NCI-H2107 (cell line): ENCODE results near the gene WFDC6.
"Not testable (repeated sequence)": the region's sequence is repeated elsewhere in the genome, so short reads cannot be mapped to it uniquely, and the experiment has no call there.

Experiments used
- DNase-seq: peaks from one replicate; lab custom pipeline; 2025; lab: John Stamatoyannopoulos, UW

WFDC6 gene

DNA sequence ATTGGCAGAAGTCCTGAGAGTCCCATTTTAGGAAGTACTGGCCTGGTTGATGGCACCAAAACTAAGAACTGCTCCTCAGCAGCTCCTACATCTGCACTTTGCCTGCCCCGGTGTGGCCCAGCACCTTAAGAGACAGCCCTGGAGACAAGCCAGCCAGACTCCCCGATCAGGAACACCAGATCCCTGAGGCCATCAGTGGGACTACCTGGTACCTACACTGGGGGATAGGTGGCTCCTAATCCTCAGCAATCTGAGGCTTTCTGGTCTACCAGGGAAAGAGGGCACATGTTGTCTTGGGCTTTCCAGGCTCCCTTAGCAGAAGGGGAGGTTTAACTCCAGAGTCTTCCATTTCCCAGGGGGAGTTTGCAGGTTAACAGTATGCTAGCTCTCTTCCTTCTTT is at the start of gene WFDC6:
Gene WFDC6 (minus strand): TSS at position 101 of the 400 bp plus-strand sequence. CDS start 75 bp downstream, at position 26.
- no peak for DNase-seq

DNA sequence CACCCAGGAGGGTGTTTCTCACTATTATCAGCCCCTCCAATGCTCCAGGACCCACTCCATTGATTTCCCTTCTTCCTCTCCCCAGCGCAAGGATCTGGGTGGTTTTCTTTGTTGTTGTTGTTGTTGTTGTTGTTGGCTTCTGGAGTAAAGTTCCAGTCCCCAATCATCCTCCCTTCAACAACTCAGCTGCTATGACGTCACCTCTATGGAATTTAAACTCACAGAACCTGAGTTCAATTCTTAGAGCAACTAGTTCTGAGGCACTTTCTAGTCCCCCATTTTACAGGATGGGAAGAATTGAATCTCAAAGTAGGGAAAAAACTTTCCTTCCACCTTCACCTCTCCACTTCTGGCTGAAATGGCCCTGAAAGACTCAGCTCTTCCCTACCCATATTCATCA is 49.5 kb upstream of the WFDC6 start:
- DNase-seq: no peak

DNA sequence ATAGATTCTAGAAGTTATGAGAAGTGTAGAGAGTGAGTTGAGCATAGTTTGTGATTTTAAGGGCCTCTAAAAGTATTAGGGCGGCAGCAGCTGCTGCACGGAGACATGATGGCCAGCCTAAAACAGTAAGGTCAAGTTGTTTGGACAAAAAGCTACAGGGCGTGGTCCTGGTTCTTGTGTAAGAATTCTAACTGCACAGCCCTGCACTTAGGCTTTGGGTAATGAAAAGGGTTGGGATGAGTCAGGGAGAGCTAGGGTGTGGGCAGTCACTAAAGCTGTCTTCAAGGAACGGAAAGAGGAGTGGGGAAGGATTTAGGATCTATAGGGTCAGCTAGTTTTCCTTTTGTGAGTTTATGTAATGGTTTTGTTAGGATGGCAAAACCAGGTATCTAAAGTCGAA is 46.7 kb upstream of the WFDC6 start:
- DNase-seq: not testable (repeated sequence)

DNA sequence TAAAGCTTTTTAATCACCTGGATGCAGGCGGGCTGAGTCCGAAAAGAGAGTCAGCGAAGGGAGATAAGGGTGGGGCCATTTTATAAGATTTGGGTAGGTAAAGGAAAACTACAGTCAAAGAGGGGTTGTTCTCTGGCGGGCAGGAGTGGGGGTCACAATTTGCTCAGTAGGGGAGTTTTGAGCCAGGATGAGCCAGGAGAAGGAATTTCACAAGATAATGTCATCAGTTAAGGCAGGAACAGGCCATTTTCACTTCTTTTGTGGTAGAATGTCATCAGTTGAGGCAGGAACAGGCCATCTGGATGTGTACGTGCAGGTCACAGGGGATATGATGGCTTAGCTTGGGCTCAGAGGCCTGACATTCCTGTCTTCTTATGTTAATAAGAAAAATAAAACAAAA is 45.0 kb upstream of the WFDC6 start:
- DNase-seq: not testable (repeated sequence)

DNA sequence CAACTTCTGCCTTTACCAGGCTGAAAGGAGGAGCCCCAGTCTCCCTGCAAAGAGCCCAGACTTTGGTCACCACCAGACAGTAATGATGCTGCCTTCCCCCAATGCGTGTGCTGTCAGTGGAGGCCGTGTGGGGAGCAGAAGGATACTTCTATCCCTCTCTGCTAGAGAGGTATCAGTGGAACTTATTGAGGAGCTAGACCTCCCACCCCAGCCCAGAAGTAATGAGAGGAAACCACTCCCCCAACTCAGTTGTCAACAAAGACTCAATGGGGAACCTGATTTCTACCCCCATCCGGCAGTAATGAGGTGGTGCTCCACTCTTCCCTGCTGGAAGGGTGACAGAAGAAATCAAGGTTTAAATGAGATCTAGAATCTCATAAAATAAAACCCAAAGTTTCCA is 44.2 kb upstream of the WFDC6 start:
- DNase-seq: no peak

DNA sequence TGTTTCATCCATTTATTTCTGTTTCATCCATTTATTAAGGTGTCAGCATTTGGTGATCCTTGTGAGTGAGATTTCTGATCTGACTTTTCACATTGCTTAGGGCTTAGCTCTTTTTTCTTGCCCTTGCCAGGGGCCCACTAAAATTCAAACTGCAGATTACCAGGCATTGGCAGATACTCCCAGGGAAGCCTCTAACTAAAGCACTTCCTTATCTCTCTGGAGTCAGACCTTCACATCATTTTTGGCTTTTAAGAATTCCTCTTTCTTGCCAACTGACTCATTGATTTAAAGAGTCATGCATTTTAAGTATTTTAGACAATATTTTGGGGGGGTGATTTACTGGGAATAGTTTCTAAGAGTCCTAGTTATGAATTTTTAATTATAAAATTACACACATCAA is 42.4 kb upstream of the WFDC6 start:
- no peak for DNase-seq

DNA sequence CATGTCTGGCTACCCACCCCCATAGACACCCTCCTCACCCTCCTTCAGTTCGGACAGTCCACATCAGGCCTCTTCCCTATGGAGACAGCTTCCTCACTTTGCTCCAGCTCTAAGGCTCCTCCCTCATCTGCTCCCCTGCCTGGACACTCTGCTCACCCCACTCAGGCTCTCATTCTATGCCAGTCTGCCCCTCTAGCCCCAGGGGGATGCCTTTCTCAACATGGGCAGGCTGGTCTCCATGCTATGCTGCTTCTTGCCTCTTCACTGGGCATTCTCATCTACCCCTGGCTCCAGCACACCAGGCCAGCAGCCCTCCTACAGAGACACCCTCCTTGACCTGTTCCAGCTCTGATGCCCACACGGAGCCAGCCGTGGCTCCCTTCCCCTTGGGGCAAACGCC is 39.9 kb upstream of the WFDC6 start, which contains the start of gene WFDC8:
Gene WFDC8 (minus strand): TSS at position 101 of the 400 bp plus-strand sequence. CDS start 37 bp downstream, at position 64.
- no peak for DNase-seq

DNA sequence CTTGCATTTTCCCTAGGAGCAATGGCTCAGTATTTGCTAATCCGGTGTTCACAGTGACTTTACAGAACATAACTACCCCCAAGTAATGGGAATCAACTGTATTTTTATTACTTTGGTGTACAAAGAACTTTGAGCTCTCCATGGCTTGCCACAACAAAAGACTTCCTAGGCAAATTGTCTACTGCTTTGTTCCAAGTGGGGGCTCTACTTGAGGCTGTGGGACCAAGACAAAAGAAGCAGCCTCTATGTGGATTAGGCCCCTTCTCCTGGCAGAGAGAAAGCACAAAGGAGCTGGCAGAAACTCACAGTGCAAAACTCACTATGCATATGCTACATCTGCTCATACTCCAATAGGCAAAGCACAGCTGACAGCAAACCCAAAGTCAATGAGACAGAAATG is 38.9 kb upstream of the WFDC6 start:
- no peak for DNase-seq

DNA sequence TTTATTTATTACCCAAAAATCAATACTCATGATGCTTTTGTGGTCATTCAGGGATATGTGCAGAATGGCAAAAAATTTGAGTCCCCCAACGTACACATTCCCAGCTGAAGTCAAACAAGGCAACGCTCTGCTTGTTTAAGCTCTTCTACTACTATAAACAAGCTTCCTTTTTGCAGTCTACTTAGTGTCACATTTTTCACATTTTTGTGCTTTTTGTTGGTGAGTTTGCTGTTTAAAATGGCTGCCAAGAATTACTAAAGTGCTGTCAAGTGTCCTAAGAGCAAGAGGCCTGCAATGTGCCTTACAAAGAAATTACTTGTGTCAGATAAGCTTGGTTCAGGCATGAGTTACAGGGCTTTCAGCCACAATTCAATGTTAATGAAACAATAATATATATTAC is 37.7 kb upstream of the WFDC6 start:
- no peak for DNase-seq

DNA sequence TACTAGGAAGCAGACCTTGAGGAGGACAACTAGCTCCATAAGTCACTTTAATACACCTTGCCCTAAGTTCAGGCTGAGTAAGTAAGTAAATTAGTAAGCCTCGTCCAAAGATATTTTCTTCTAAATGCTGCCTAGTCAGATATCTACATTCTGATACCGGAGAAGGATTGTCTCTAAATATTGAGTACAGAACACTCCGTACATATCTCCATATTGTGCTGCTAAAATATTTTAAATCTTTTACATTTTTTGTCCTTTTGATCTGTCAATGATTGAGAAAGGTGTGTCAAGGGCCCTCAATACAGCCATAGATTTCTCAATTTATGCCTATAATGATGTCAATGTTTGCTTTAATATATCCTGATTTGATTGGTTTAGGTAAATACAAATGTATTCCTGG is 36.6 kb upstream of the WFDC6 start:
- no peak for DNase-seq

DNA sequence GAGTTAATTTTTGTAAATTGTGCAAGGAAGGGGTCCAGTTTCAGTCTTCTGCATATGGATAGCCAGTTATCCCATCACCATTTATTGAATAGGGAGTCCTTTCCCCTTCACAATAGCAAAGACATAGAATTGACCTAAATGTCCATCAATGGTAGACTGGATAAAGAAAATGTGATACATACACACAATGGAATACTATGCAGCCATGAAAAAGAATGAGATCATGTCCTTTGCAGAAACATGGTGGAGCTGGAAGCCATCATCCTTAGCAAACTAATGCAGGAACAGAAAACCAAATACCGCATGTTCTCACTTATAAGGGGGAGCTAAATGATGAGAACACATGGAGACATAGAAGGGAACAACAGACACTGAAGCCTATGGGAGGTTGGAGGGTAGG is 30.4 kb upstream of the WFDC6 start:
- not testable (repeated sequence) for DNase-seq

DNA sequence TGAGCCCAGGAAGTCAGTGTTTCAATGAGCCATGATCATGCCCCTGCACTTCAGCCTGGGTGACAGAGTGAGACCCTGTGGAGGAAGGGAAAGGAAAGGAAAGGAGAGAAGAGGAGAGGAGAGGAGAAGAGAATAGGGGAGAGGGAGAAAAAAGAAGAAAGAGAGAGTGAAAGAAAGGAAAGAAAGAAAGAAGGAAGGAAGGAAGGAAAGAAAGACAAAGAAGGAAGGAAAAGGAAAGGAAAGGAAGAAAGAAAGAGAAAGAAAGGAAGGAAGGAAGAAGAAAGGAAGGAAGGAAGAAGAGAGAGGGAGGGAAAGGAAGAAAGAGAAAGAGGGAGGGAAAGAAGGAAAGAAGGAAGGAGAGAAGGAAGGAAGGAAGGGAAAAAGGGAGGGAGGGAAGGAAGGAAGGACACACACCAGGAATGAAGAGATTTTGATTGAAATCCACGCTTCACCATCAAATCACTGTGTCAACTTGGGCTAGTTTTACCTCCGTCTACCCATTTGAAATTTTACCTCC is 25.5 kb upstream of the WFDC6 start:
- no peak for DNase-seq

DNA sequence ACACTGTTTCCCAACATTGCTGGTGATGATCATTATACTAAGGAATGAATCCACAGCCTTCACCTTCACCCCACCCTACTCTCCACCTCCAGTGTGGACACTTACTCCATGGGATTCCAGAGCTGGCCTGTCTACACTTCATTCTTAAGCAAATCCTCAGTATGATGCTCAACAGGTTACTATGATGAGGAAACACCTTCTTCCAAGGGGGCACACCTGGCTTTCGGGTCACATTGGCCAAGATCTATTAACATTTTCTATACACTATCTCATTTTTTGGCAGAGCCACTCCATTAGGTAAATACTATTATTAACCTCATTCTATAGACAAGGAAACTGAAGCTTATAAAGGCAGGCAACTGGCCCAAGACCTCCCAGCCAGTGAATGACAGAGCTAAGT is 15.9 kb upstream of the WFDC6 start:
- no peak for DNase-seq

DNA sequence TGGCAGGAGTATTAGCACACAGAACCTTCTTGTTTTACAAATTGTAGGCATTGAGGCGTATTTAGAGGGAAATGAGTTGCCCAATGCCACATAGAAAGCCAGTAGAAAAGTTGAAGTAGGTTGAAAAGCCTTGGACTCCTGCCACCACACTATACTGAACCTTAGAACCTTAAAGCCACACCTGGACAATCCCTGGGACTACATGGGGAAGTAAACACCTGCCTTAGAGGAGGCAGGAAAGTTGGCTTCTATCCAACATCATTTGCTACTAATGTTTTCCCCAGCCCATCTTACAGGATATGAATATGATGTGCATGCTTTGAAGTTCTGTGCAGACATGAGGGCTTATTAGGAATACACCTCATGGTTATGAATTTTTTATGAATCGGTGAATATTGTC is 13.2 kb upstream of the WFDC6 start:
- no peak for DNase-seq

DNA sequence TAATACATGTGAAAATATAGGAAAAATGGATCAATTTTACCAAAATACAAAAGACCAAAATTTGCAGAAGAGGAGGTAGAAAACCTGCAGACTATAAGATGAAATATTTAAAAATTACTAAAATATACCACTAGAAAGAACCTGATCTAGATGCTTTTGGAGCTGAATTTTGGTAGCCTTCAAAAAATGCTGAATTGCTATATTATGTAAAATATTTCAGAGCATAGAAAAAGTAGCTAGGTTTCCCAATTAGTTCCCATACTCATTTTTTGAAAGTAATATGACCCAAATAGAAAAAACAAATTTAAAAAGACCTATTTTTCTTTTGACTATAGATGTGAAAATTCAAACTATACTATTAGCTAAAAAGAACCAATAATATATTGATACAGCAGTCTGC is 11.5 kb upstream of the WFDC6 start:
- DNase-seq: no peak

DNA sequence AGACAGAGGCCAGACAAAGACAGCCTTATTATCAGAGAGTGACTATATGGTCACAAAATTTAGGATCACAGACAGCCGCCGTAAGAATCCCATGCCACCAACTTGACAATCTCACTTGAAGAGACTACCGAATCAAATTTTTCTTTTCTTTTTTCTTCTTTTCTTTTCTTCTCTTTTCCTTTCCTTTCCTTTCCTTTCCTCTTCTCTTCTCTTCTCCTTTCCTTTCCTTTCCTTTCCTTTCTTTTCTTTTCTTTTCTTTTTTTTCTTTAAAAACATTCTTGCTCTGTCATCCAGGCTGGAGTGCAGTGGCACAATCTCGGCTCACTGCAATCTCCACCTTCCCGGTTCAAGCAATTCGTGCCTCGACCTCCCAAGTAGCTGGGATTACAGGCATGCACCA is 9.1 kb upstream of the WFDC6 start:
- DNase-seq: no peak

DNA sequence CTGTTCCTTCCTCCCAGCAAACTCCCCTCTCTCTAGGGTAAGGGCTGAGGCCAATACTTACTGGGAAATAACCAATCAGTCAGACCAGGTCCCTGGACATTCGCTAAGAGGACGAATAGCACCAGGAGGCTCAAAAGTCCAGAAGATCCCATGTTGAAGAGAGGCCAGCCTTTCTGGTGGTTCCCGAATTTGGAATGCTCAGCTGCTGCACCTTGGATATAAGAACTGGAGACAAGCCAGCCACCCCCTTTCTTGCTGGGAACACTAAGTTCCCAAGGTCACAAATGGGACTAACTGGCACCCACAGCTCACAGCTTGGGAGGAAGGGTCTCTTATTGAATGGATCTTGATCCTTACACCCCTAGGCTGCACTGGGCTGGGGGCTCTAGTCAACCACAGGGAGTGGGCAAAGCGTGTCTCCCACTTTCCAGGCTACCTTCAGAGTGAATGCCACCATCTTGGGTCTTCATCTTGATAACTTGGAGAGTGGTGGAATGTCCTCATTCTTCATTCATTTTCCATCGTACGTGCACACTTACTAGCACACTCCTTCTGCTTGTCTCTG is 8.0 kb upstream of the WFDC6 start, which contains the start of gene EPPIN:
Gene EPPIN (minus strand): TSS at position 196 of the 565 bp plus-strand sequence. CDS start 44 bp downstream, at position 152.
- DNase-seq: no peak

DNA sequence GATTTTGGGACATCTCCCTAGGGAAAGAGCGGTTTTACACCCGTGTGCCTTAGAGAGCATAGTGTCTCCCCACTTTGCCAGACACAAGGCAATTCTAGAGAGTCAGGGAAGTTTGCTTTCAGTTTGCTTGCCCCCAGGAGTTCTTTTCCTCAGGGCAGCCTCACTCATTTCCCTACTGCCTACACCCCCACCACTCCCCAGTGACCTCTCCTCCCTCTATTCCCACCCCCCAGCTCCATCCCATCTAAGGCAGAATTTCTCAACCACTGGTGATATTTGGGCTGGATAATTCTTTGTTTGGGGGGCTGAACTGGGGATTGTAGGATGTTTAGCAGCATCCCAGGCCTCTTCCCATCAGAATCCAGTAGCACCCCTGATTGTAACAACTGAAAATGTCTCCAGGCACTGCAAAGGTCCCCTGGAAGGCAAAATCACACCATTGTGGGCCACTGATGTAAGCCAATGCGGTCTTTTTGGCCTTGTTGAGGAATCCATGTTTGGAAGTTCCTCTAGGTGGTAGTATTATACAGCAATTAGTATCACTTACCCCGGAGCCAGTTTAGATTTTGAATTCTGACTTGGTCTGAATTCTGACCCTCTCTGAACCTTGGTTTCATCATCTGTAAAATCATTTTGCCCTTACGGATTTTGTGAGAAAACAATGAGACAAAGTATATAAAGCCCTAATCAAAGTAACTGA is 6.6 kb upstream of the WFDC6 start:
- no peak for DNase-seq

DNA sequence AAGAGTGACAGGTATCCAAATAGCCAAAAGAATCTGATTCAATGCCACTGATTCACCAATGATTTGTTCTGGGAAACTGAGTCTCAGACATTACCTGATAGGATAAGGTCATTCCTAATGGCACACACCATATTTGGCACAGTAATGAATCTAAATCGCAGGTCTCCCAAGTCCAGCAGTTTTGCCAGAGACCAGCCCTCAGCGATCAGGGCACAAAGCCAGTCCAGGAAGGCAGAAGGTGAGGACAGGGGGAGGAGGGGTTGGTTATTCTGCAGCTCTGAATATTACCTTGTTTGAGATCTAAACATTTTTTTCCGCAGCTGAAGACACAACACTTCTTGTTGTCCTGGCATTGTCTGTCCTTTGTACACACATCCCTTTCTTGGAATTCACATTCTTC is 6.1 kb upstream of the WFDC6 start:
- no peak for DNase-seq

DNA sequence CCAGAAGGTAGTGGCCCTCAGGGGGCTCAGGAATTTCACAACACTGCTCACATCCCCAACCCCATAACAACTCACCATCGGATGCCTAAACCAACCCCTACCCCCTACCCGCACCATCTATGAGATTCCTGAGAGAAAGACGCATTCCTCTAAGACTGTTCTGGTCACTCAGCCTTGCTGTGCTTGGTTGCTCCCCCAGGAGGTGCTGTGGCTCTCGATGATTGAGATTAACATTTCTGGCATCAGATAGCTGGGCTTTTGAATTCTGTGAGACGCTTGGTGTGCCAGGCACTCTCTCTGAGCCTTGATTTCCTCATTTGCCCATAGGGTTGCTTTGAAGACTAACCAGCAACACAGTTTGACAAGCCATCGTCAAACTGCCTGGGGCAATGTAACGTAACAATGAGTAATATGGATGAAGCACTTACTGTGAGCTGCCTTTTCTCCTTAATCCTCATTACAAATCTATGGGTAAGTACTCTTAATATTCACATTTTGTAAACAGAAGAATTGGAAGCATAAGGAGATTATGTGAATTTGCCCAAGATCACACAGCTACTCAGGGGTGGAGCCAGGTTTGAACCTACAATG is 978 bp downstream of the WFDC6 start:
- DNase-seq: no peak

DNA sequence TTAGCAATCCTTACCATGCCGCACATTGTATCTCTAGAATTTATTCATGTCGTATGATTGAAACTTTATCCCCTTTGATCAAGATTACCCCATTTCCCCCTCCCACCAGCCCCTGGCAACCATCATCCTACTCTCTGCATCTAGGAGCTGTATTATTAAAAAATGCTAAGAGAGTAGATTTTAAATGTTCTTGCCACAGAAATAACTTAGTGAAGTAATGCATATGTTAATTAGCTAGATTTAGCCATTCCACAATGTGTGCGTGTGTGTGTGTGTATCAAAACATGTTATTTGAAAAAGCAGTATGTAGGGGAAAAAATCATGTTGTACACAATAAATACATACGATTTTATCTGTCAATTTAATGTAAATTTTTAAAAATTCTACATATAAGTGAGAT is 12.0 kb downstream of the WFDC6 start:
- DNase-seq: no peak

DNA sequence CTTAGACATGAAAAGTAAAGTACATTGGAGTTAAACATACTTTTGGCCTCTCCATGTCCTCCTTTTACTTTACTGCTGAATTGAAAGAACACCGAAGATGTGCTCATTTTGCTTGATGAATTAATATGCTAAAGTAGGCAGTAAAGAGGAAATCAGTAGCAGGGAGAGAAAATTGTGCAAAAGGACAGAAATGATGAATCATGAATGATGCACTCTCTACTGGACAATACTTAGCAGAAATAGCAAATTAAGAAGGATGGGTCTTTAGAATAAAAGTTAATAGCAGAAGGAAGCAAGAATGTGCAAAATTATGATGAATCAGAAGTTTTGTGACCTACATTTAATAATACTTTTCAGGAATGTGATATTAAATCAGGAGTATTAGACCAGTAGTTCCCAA is 15.5 kb downstream of the WFDC6 start:
- no peak for DNase-seq

DNA sequence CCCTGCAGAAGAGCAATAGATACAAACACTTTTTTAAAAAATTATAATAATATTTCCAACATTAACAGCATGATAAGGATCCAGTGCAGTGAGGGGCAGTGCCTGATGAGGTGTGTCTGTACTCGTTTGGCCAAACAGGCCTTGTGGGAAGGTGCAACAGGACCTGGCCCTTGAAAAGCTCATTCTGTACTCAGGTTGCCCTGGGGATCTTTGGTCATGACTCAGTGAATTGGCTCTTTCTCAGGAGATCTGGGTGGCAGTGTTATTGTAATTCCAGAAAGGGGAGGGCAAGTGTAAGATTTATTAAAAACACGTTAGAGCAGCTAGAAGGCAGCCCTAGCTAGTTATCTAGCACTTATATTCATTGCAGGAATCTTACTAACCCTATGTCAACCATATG is 21.0 kb downstream of the WFDC6 start:
- no peak for DNase-seq
